ENCODE data around the gene GATA2. TPM values are rescaled to one million over a fixed set of nuclear protein-coding genes. Genes with fewer than 3 reads are reported as not detected.

The GATA2 gene
- total RNA-seq, 1 donor from 2014 or later = 11.0 TPM

- DNase-seq = no peak
- Histone ChIP-seq H3K27me3 (ENCODE audit: low read depth) (peaks cover 83% of the 10 kb centered on the region), H3K4me3 (no peak overlapping the region), H3K4me1 (peaks cover 24% of the 10 kb centered on the region), H3K36me3 (no peaks in the 10 kb centered on the region), H3K9me3 (replicated peaks) (no peaks in the 10 kb centered on the region), H3K27ac (replicated peaks) (no peak overlapping the region)
- no peak for TF ChIP-seq CTCF (IDR thresholded peaks at IDR 0.05; ENCODE audit: borderline replicate concordance)
- intact Hi-C loops (cut with micrococcal nuclease) = no loop called here
These were observed 62.7 kb downstream of the GATA2 start for GRCh38 chr3:128430301-128430700.

- no peak overlapping the region for H3K27ac ChIP-seq (replicated peaks)
- H3K27me3 ChIP-seq (ENCODE audit: low read depth) = peaks cover 78% of the 10 kb centered on the region
- H3K9me3 ChIP-seq (replicated peaks) = no peaks in the 10 kb centered on the region
- H3K4me3 ChIP-seq = no peak overlapping the region
- peaks cover 26% of the 10 kb centered on the region for H3K4me1 ChIP-seq
- DNase-seq = no peak
- no peaks in the 10 kb centered on the region for H3K36me3 ChIP-seq
- no peak for TF ChIP-seq CTCF (IDR thresholded peaks at IDR 0.05; ENCODE audit: borderline replicate concordance)
- intact Hi-C loops (cut with micrococcal nuclease) = loop anchor here (5.0 to 10.0 kb wide), 2 partner anchors 68 to 175 kb away; no protein-coding TSS in a partner anchor
These were observed 63.2 kb downstream of the GATA2 start for GRCh38 chr3:128429751-128430150.

Other genes starting within 250 kb of the GATA2 start
- gene DNAJB8, start 26.3 kb downstream of the GATA2 start, total RNA-seq = not detected
- gene RPN1, start 157.6 kb upstream of the GATA2 start, total RNA-seq = 86.3 TPM
- 242 TPM for gene RAB7A, start 233.0 kb upstream of the GATA2 start, total RNA-seq